Ovary (tissue), 3 donors: Measurements from ENCODE around the gene FMNL3.

Source experiments
- CTCF ChIP-seq, 3 donors: fragments of 450-650 bp in 2 of 3; fragments of 200-600 bp in 1 of 3; IDR thresholded peaks; one replicate each; pipeline versions ENCODE4 v1.5.1 to v1.8.0; 2016 to 2022; ENCODE audit warnings: antibody characterized with exemption in 3 of 3, mild to moderate bottlenecking in 1 of 3
- EP300 ChIP-seq: sonication (generic); formaldehyde crosslinking; IDR thresholded peaks from one replicate; pipeline ENCODE4 v1.6.1; 2017; ENCODE audit warnings: antibody characterized with exemption
- POLR2A ChIP-seq: fragments of 450-650 bp; IDR thresholded peaks from one replicate; pipeline ENCODE4 v1.6.1; 2017; ENCODE audit warnings: antibody characterized with exemption, mild to moderate bottlenecking, moderate library complexity
- donor health status: DM: no; HTN: no; CAD: no.

- TF ChIP-seq POLR2A, result no peak
- no peak for TF ChIP-seq CTCF (IDR thresholded peaks at IDR 0.05)
- no peak for TF ChIP-seq EP300
Measured at GRCh38 chr12:49666176-49666575, 41.0 kb downstream of the FMNL3 start.
